Germinal center (tissue), 1 donor: Measurements from ENCODE around the gene APH1B.

ENCODE experiments used
- DNase-seq: peaks from one replicate; pipeline ENCODE4 v3.0.0; 2012; ENCODE audit warnings: mixed read lengths, low spot score

APH1B gene

DNA sequence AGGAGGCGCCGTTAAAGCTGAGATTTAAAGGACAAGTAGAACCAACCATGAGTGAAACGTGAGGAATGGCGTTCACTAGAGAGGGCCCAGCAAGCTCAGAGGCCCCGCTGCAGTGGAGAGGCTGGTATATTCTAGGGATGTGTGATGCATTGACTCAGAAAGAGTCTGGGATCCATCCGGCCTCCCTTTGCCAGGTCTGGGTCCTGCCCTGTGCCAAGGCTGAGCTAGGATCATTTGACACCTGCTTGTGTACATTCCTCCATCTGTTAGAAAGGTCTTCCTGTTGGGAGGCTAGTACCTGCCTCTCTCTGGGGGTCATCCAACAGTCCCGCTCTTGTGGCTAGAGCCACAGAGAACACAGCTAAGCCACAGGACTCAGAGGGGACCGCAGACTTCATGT lies 75.9 kb downstream of the APH1B start:
- no peak for DNase-seq

DNA sequence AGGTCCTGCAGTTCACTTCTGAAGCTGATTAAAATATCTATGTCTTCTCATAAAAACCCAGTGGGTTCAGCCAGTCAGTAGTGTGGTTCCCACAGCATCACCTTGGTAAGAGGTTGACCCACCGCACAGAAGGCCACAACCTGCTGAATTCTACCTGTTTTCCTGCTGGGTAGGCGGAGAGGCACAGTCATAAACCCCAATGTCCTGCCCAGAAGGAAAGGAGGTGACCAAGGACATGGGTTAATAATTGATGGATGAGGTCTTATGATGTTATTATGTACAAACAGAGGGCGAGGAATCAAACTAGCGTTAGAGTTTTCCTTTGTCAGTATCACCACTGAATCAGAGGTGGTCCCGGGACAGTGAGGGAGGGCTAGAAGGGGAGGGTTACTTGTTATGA lies 76.5 kb downstream of the APH1B start:
- no peak for DNase-seq

DNA sequence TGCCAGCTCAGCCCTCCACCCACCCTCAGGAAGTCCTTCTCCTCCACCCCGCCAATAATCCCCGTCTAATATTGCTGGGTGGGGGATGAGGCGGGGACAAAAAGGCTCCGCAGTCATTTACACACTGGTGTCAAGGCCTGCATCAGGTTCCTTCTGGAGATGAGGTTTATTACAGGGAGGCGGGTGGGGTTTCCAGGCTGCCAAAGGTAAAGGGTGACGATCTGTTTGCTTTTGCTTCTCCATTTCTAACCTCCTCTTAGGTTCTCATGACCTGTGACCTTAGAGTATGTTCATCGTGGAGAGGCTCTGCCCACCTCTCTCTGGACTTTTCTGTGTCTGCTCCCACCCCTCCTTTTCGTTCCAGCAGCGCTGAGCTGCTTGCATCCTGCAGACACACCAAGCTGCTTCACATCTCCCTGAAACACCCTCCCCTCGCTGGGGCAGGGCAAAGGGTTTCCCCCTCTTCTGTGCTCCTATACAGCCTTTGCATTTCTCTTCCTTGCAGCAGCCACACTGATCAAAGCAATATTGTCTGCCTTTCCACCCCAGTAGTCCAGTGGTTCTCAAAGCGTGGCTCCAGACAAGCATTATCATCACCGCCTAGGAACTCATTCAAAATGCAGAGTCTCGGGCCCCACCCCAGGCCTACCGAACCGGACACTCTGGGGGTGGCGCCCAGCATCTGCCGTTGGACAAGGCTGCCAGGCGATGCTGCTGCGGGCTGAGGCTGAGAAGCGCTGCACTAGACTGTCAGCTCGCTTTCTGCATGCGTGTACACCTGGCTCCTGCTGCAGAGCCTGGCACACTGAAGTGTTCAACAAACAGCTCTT lies 77.6 kb downstream of the APH1B start:
- DNase-seq = no peak

DNA sequence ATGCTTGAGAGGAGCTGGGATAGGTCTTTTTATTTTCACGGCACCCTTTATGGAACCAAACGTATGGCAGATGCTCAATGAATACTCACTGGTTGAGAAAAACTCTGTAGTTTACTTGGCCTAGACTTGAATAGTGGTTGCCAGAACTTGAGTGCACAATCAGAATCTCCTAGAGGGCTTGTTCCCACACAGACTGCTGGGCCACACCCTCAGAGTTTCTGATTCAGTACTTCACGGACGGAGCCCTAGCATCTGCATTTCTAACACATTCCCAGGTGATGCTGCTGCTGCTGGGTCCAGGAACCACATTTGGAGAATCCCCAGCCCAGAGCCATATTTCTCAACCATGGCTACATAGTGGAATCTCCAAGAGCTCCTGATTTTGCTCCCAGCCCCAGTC lies 79.7 kb downstream of the APH1B start:
- no peak for DNase-seq

DNA sequence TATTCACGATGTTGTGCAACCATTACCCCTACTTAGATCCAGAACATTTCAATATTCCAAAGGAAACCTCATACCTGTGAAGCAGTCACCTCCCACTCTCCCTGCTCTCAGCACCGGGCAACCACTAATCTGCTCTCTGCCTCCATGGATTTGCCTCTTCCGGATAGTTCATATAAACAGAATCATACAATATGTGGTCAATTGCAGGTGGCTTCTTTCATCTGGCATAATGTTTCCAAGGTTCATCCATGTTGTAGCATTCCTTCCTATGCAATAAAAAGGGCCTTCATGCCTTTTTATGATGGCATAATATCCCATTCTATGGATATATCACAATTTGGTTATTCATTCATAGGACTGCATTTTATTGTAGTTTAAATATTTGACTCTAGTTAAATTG lies 80.3 kb downstream of the APH1B start:
- no peak for DNase-seq

DNA sequence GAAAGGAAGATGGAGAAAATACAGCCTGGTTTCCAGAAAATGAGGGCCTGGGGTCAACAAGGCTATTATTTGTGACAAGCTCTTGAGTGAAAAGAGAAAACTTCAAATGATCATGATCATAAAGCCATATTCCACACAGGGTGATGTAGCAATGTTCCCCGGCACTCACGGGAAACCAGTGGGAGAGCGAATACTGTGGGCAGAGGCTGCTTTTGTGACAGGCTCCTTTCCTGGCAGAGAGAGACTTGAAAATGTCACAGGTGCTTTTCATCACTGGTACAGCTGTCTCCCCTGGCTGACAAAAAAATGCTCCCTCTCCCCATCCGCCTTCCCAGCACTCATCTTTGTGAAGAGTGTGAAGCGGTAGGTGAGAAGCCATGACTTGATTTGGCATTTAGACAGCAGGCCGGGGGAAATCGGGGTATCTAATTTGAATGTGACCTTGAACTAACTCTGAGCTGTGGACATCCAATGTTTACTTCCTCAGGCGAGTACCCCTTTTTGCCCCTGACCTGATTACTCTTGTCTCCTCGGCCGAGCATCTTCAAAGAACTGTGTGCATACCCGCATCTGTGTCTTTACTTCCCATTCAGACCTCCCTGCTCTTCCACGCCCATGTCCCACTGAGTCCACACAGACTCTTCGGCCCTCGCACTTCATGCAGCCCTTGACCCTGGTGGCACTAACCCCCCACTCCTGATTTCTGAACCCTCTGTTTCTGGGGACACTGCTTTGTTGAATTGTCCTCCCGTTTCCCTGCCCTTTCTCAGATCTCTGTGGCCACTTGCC lies 81.0 kb downstream of the APH1B start:
- DNase-seq = no peak
